Parathyroid adenoma (tissue), 2 donors: Measurements from ENCODE around the gene CD79B.

Source experiments
- H2AFZ ChIP-seq: fragments of 300-600 bp; sonication (generic); one replicate; pipeline ENCODE4 v1.7.0; 2017; ENCODE audit warnings: antibody characterized with exemption, mild to moderate bottlenecking
- H3K27ac ChIP-seq: fragments of 300-600 bp; sonication (generic); one replicate; pipeline ENCODE4 v1.7.0; 2017
- H3K27me3 ChIP-seq: fragments of 300-600 bp; sonication (generic); one replicate; pipeline ENCODE4 v1.7.0; 2017; ENCODE audit warnings: low read length; ENCODE audit not compliant: control insufficient read depth, insufficient read depth
- H3K36me3 ChIP-seq: fragments of 300-600 bp; sonication (generic); one replicate; pipeline ENCODE4 v1.7.0; 2017; ENCODE audit warnings: low read length; ENCODE audit not compliant: control insufficient read depth, insufficient read depth
- H3K4me1 ChIP-seq: fragments of 300-600 bp; sonication (generic); one replicate; pipeline ENCODE4 v1.7.0; 2017; ENCODE audit warnings: control low read depth
- H3K4me2 ChIP-seq: fragments of 300-600 bp; sonication (generic); one replicate; pipeline ENCODE4 v1.7.0; 2017; ENCODE audit warnings: low read length
- H3K4me3 ChIP-seq: fragments of 300-600 bp; sonication (generic); one replicate; pipeline ENCODE4 v1.7.0; 2017; ENCODE audit warnings: low read depth, low read length
- H3K79me2 ChIP-seq: fragments of 300-600 bp; sonication (generic); one replicate; pipeline ENCODE4 v1.7.0; 2017; ENCODE audit warnings: control low read depth
- H3K9ac ChIP-seq: fragments of 300-600 bp; sonication (generic); one replicate; pipeline ENCODE4 v1.7.0; 2017; ENCODE audit warnings: mild to moderate bottlenecking
- H3K9me3 ChIP-seq: fragments of 300-600 bp; sonication (generic); one replicate; pipeline ENCODE4 v1.7.0; 2017; ENCODE audit warnings: low read length; ENCODE audit not compliant: control insufficient read depth
- TF ChIP-seq, protein P1 (sequence below): fragments of 300-600 bp; sonication (generic); IDR thresholded peaks from one replicate; pipeline ENCODE4 v1.7.0; 2017; ENCODE audit warnings: antibody characterized with exemption, mild to moderate bottlenecking
- donor health status: primary hyperparathyroidism.

CD79B gene

DNA sequence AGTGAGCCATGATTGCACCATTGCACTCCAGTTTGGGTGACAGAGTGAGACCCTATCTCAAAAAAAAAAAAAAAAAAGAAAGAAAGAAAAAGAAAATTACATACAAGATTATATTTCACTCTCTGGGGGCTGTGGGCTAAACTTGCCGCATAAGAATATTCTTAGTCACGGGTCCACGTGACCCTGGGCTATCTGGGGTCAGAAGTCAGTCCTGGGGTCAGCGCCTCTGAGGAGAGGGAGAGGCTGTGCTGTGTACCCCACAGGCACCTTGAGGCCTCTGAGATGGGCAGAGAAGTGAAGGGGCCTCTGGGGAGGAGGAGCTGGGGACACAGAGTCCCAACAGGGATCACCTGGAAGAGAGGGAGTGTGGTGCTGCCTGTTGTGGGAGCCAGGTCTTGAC lies 5.8 kb upstream of the CD79B start:
- H3K36me3 ChIP-seq: no peaks in the 10 kb centered on the region
- no peaks in the 10 kb centered on the region for H3K79me2 ChIP-seq
- no peak overlapping the region for H3K4me2 ChIP-seq
- H3K27ac ChIP-seq: no peak overlapping the region
- no peak overlapping the region for H3K9ac ChIP-seq
- H3K4me3 ChIP-seq: no peak overlapping the region
- TF ChIP-seq, protein P1, sequence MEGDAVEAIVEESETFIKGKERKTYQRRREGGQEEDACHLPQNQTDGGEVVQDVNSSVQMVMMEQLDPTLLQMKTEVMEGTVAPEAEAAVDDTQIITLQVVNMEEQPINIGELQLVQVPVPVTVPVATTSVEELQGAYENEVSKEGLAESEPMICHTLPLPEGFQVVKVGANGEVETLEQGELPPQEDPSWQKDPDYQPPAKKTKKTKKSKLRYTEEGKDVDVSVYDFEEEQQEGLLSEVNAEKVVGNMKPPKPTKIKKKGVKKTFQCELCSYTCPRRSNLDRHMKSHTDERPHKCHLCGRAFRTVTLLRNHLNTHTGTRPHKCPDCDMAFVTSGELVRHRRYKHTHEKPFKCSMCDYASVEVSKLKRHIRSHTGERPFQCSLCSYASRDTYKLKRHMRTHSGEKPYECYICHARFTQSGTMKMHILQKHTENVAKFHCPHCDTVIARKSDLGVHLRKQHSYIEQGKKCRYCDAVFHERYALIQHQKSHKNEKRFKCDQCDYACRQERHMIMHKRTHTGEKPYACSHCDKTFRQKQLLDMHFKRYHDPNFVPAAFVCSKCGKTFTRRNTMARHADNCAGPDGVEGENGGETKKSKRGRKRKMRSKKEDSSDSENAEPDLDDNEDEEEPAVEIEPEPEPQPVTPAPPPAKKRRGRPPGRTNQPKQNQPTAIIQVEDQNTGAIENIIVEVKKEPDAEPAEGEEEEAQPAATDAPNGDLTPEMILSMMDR: no peak
- H2AFZ ChIP-seq: no peak overlapping the region
- no peaks in the 10 kb centered on the region for H3K9me3 ChIP-seq
- no peaks in the 10 kb centered on the region for H3K27me3 ChIP-seq
- no peaks in the 10 kb centered on the region for H3K4me1 ChIP-seq

DNA sequence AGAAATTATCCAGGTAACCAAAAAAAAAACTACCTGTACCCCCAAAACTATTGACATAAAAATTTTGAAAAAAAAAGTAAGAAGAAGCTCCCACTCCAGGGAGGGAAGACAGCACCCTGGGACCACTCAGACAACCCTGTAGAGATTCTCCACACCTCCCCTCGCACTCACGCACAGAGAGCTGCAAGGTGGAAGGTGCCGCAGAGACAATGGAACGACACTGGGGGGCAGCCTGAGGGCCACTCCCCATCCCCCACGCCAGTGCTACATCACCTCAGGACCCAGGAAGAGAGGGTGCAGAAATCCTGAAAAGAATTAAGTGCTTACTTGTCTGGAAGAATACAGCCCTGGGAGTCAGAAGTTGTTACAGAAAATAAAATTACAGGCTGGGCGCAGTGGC lies 5.2 kb upstream of the CD79B start:
- H3K27me3 ChIP-seq: no peaks in the 10 kb centered on the region
- no peak overlapping the region for H3K4me2 ChIP-seq
- H3K27ac ChIP-seq: no peak overlapping the region
- no peaks in the 10 kb centered on the region for H3K9me3 ChIP-seq
- H3K36me3 ChIP-seq: no peaks in the 10 kb centered on the region
- H2AFZ ChIP-seq: no peak overlapping the region
- H3K4me3 ChIP-seq: no peak overlapping the region
- no peaks in the 10 kb centered on the region for H3K4me1 ChIP-seq
- TF ChIP-seq, protein P1: no peak
- no peak overlapping the region for H3K9ac ChIP-seq
- no peaks in the 10 kb centered on the region for H3K79me2 ChIP-seq

DNA sequence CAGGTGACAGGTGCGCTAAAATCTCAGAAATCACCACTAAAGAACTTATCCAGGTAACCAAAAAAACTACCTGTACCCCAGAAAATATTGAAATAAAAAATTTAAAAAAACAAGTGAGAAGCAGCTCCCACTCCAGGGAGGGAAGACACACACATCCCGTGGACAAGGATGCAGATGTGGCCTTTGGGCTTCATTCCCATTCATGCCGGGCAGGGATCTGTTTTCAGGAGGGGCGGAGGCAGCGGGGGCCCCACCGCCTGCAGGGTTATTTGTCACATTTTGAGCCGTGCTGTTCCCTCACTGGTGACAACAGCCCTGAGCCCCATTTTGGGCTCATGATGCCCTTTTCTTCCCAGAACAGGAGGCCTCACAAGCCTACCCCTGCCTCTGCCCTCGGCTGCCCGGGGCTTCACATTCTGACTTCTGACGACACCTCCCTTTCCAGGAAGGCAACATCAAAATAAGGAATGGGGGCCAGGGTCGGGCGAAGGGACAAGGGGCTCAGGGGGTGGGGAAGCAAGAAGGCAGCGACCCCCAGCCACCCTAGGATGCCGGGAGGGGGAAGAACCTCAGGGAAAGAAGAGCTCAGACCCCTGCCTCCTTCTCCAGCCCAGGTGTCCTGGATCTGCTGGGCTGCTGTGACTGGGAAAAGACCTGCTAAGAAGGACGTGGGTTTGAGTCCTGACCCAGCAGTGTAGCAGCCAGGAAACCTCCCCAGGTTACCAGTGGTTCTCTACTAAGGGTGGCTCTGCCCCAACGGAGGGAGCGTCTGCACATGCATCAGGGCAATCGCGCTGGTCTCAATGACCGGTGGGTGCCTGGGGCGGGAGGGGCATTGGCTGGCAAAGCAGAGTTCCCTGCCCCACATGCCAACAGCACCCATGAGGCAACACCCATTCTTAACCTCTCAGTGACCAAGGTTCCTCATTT lies 2.3 kb upstream of the CD79B start:
- TF ChIP-seq, protein P1: no peak
- Histone ChIP-seq H3K27me3 (no peaks in the 10 kb centered on the region), H3K4me3 (no peak overlapping the region), H3K4me1 (no peaks in the 10 kb centered on the region), H3K36me3 (no peaks in the 10 kb centered on the region), H3K4me2 (no peak overlapping the region), H3K27ac (no peak overlapping the region), H3K9me3 (no peaks in the 10 kb centered on the region), H3K9ac (no peak overlapping the region), H3K79me2 (no peaks in the 10 kb centered on the region), H2AFZ (no peak overlapping the region)

DNA sequence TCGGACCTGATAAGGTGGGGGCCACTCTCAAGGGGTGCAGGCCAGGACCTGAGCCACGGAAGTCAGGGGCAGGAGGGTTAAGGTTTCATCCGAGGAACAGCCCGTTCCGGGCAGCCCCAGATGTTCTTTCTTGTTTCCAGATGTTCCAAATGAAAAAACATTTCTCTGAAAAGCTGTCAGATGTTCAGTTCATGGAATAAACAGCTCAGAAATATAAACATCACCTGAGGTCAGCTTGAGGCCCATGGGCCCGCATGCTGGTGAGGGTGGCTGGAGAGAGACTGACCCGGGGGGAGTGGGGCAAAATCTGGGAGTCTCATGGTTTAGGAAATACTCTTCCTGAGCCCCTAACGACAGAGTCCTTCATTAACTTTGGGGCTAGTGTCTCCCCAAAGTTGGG lies 1.5 kb upstream of the CD79B start:
- Histone ChIP-seq H3K27me3 (no peaks in the 10 kb centered on the region), H3K36me3 (no peaks in the 10 kb centered on the region), H3K4me1 (no peaks in the 10 kb centered on the region), H3K9me3 (no peaks in the 10 kb centered on the region), H3K79me2 (no peaks in the 10 kb centered on the region), H3K9ac (no peak overlapping the region), H3K4me2 (no peak overlapping the region), H3K27ac (no peak overlapping the region), H2AFZ (no peak overlapping the region), H3K4me3 (no peak overlapping the region)
- TF ChIP-seq, protein P1: no peak

DNA sequence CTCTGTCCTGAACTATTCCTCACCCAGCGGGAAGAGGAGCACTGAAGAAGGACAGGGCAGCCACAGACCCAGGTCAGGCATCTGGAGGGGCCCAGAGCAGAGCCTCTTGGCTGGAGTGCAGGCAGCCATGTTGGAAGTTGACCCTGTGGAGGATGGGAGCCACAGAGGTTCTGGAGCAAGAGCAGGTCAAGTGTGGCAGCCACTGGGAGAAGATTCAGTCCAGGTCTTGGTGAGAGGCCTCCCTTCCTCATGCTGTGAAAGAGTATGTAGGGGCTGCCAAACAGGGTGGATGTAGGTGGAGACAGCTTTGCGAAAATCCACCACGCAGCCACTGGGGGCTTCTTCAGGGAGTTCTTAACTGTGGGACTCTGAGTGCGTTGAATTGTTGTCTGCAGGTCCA lies 590 bp upstream of the CD79B start:
- Histone ChIP-seq H3K4me2 (no peak overlapping the region), H3K27ac (no peak overlapping the region), H3K27me3 (no peaks in the 10 kb centered on the region), H2AFZ (no peak overlapping the region), H3K4me1 (no peaks in the 10 kb centered on the region), H3K9ac (no peak overlapping the region), H3K4me3 (no peak overlapping the region), H3K79me2 (no peaks in the 10 kb centered on the region), H3K36me3 (no peaks in the 10 kb centered on the region), H3K9me3 (no peaks in the 10 kb centered on the region)
- TF ChIP-seq, protein P1: no peak
